BJ (cell line): Measurements from ENCODE around the gene GRIFIN. TPM values are rescaled to one million over a fixed set of nuclear protein-coding genes. Genes with fewer than 3 reads are reported as not detected.

Source experiments
- CTCF ChIA-PET: fragments of 350-600 bp; formaldehyde crosslinking; extraction: SDS; loops from one replicate; lab custom pipeline; 2021; ENCODE audit warnings: antibody characterized with exemption, inconsistent platforms; lab: Yijun Ruan, JAX
- POLR2A ChIA-PET: fragments of 300-600 bp; sonication (Branson Sonifier 250); formaldehyde crosslinking; extraction: SDS; loops from one replicate; lab custom pipeline; 2021; ENCODE audit warnings: antibody characterized with exemption; lab: Charles Lee
- DNase-seq: peaks from one replicate; pipeline ENCODE4 v3.0.0-alpha.2; 2011; ENCODE audit warnings: low read depth
- H3K27me3 ChIP-seq: 2 replicates; pipeline ENCODE4 v1.6.0; 2011; ENCODE audit warnings: low read length; ENCODE audit not compliant: control insufficient read depth, insufficient read depth
- H3K36me3 ChIP-seq: 2 replicates; pipeline ENCODE4 v1.5.1; 2011; ENCODE audit warnings: low read length; ENCODE audit not compliant: control insufficient read depth, insufficient read depth
- H3K4me3 ChIP-seq: 2 replicates; pipeline ENCODE4 v1.5.1; 2011; ENCODE audit warnings: low read depth, mild to moderate bottlenecking, control low read depth, low read length
- polyA plus RNA-seq: library from polyadenylated mRNA; depleted of rRNA; stranded (reverse); fragments of >200 nt; gene quantifications from 2 replicates; pipeline ENCODE4 v1.2.3, GENCODE V29; 2011
- TF ChIP-seq, protein P1 (sequence below): IDR thresholded peaks from 2 replicates; pipeline ENCODE4 v1.5.1; 2011; ENCODE audit warnings: low read depth, mild to moderate bottlenecking, control low read depth, inconsistent platforms, low read length, moderate library complexity; ENCODE audit not compliant: insufficient read depth

Gene GRIFIN
- polyA plus RNA-seq, 1 experiment = not detected

DNA sequence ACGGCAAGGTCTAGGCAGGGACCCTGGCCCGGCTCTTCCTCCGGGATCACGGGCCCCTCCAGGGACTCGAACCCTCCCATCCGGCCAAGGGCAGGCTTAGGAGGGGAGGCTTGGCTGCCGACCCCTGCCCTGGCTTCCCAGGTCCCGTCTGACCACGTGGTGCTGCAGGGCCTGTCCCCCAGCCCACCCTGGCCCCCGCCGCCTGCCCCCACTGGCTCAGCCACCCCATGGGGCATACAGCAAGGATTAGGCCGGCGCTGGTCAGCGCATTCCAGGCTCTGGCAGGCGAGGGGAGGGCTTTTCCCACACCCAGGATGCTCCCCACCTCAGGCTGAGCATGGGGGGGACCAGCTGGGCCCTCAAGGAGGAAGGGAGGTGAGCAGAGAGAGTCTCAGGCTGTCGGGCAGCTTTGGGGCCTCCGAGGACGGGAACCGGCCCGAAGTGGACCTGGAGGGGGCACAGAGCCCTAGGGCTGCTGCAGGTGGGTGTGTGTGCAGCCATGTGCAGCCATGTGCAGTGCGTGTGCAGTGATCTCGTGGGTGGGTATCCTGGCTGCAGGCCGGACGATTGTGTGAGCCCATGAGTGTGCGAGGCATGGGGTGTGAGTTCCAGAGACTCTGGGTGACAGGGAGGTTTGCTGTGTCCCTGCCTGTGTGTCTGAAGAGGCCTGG, 713 bp upstream of the GRIFIN start:
- no peaks in the 10 kb centered on the region; the same call in none of the 2 replicates for H3K27me3 ChIP-seq
- TF ChIP-seq, protein P1, sequence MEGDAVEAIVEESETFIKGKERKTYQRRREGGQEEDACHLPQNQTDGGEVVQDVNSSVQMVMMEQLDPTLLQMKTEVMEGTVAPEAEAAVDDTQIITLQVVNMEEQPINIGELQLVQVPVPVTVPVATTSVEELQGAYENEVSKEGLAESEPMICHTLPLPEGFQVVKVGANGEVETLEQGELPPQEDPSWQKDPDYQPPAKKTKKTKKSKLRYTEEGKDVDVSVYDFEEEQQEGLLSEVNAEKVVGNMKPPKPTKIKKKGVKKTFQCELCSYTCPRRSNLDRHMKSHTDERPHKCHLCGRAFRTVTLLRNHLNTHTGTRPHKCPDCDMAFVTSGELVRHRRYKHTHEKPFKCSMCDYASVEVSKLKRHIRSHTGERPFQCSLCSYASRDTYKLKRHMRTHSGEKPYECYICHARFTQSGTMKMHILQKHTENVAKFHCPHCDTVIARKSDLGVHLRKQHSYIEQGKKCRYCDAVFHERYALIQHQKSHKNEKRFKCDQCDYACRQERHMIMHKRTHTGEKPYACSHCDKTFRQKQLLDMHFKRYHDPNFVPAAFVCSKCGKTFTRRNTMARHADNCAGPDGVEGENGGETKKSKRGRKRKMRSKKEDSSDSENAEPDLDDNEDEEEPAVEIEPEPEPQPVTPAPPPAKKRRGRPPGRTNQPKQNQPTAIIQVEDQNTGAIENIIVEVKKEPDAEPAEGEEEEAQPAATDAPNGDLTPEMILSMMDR = no peak
- DNase-seq = no peak
- H3K36me3 ChIP-seq = no peaks in the 10 kb centered on the region
- CTCF ChIA-PET = interaction anchor here (1.1 to 5.2 kb wide), 2 partner anchors 7 to 31 kb away, joined by 3 to 38 read pairs; no protein-coding TSS in a partner anchor
- no peak overlapping the region for H3K4me3 ChIP-seq
- POLR2A ChIA-PET = no interaction called here

DNA sequence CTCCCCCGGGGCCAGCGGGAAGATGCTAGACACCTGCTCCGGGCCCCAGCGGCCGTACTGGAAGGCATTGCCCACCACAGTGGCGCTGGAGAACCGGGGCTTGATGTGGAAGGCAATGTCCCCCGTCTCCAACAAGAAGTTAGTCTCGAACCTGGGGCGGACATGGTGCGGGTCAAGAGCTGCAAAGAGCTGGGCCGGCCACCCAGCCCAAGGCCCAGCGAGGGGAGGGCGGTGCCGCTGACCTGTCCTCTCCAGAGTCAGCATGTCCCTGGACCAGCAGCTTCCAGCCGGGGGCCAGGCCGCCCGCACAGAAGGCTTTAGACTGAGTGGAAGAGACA, 551 bp downstream of the GRIFIN start:
- Histone ChIP-seq H3K27me3 (no peaks in the 10 kb centered on the region; the same call in none of the 2 replicates), H3K4me3 (no peak overlapping the region), H3K36me3 (no peaks in the 10 kb centered on the region)
- CTCF ChIA-PET = interaction anchor here (0.7 to 0.9 kb wide), 2 partner anchors 8 to 92 kb away, joined by 3 to 4 read pairs; no protein-coding TSS in a partner anchor
- no peak for DNase-seq
- TF ChIP-seq, protein P1 = no peak
- POLR2A ChIA-PET = no interaction called here

DNA sequence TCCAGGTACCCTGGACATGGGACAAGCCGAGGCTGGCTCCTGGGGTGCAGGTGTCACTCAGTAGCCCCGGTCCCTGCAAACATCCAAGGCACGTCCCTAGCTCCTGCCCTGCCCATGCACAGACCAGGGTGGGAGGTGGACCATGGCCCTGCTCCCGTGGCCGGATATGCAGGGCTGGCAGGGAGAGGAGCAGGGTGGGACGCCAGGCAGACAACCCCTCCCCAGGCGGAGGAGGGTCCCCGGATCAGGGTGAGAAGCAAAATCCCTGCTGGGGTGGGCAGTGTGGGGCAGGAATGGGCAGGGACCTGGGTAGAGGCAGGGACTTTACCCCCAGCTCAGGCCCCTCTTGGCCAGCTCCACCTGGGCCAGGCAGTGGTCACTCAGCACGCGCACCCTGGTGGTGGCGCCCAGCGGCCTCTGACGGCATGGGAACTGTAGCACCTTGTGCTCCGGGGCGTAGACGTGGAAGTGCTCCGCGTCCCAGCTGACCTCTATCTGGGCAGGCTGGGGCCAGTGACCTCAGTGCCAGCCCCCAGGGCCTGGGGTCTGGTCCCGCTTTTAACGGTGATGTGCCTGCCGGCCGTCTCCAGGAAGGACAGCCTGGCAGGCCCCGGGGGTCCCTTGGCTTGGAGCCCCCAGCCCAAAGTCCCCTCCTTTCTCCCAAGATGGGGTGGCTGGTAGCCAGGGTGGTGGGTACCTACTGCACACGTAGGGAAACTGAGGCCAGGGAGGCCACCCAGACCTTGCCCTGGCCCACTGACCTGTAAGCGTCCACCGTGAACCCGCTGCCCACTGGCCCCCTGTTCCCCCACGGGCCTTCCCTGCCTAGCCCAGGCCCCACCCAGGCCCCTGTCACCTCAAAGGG, 1.2 kb downstream of the GRIFIN start:
- H3K36me3 ChIP-seq = no peaks in the 10 kb centered on the region
- H3K4me3 ChIP-seq = no peak overlapping the region
- TF ChIP-seq, protein P1 = no peak
- ChIA-PET CTCF (interaction anchor here (0.7 to 0.9 kb wide), 2 partner anchors 9 to 92 kb away, joined by 3 to 4 read pairs; no protein-coding TSS in a partner anchor), POLR2A (no interaction called here)
- no peak for DNase-seq
- H3K27me3 ChIP-seq = peaks cover 2% of the 10 kb centered on the region

DNA sequence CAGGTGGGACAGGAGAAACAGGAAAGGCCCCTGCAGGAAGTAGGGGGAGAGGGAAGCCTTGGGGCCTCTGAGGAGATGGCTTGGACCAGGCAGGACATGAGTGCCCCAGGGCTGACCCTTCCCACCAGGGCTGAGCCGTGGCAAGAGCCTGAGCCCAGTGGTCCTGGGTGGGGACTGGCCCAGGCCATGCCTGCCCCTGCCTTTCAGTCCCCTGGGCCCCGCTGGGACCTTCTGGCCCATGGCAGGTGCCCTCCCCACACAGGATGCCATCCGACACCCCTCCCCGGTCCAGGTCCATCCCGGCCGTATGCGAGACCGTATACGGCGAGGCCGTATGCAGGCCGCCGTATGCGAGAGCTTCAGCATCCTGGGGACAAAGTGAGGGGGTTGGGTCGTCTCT, 2.0 kb downstream of the GRIFIN start:
- TF ChIP-seq, protein P1 = no peak
- POLR2A ChIA-PET = no interaction called here

More for the DNA sequence above, 2.0 kb downstream of the GRIFIN start:
- no peak for DNase-seq
- no peak overlapping the region for H3K4me3 ChIP-seq
- H3K27me3 ChIP-seq = peaks cover 2% of the 10 kb centered on the region
- CTCF ChIA-PET = no interaction called here
- no peaks in the 10 kb centered on the region for H3K36me3 ChIP-seq
